Fibroblast of lung (primary cell): Measurements from ENCODE around the gene COX10. TPM values are rescaled to one million over a fixed set of nuclear protein-coding genes. Genes with fewer than 3 reads are reported as not detected.
A peak's percentile ranks its signal among the peaks of the same experiment; 100 is the strongest.

Source experiments
- DNase-seq, 2 donors: peaks; one replicate each; pipeline versions ENCODE4 v3.0.0 to v3.0.0-alpha.2; 2010; ENCODE audit warnings: low read depth in 2 of 2
- H2AFZ ChIP-seq: 2 replicates; pipeline ENCODE4 v1.5.1; 2012; ENCODE audit warnings: low read length, control low read depth, inconsistent platforms
- H3K27ac ChIP-seq: 2 replicates; pipeline ENCODE4 v1.5.1; 2011; ENCODE audit warnings: low read length, control low read depth; ENCODE audit not compliant: insufficient read depth
- H3K27me3 ChIP-seq: 2 replicates; pipeline ENCODE4 v1.5.1; 2011; ENCODE audit warnings: mild to moderate bottlenecking, low read length; ENCODE audit not compliant: control insufficient read depth, insufficient read depth
- H3K36me3 ChIP-seq: 2 replicates; pipeline ENCODE4 v1.5.1; 2011; ENCODE audit warnings: low read length; ENCODE audit not compliant: control insufficient read depth, insufficient read depth
- H3K4me1 ChIP-seq: 2 replicates; pipeline ENCODE4 v1.5.1; 2011; ENCODE audit warnings: low read length; ENCODE audit not compliant: control insufficient read depth, insufficient read depth; ENCODE audit errors: extremely low read depth
- H3K4me2 ChIP-seq: 2 replicates; pipeline ENCODE4 v1.5.1; 2011; ENCODE audit warnings: low read length, control low read depth; ENCODE audit not compliant: insufficient read depth; ENCODE audit errors: extremely low read depth
- H3K4me3 ChIP-seq, 4 experiments: fragments of 200-600 bp in 1 of 4; sonication (generic) in 1 of 4; replicated peaks in 1 of 4; 2 replicates each; pipeline ENCODE4 v1.5.1; 2011 to 2016; ENCODE audit warnings: low read length in 4 of 4, low read depth in 3 of 4, mild to moderate bottlenecking in 3 of 4, control low read depth in 2 of 4, inconsistent platforms in 1 of 4, mixed read lengths in 1 of 4; ENCODE audit not compliant: insufficient read depth in 1 of 4; ENCODE audit errors: control extremely low read depth in 1 of 4
- H3K79me2 ChIP-seq: 2 replicates; pipeline ENCODE4 v1.5.1; 2012; ENCODE audit warnings: mild to moderate bottlenecking, low read length, inconsistent platforms; ENCODE audit not compliant: control insufficient read depth, insufficient read depth
- H3K9ac ChIP-seq: 2 replicates; pipeline ENCODE4 v1.5.1; 2011; ENCODE audit warnings: mild to moderate bottlenecking, low read length, control low read depth; ENCODE audit not compliant: insufficient read depth
- H3K9me3 ChIP-seq: 2 replicates; pipeline ENCODE4 v1.5.1; 2012; ENCODE audit warnings: low read depth, low read length; ENCODE audit not compliant: control insufficient read depth, insufficient read depth
- H4K20me1 ChIP-seq: 2 replicates; pipeline ENCODE4 v1.5.1; 2011; ENCODE audit warnings: low read length; ENCODE audit not compliant: control insufficient read depth, insufficient read depth; ENCODE audit errors: extremely low read depth
- EZH2 ChIP-seq: IDR thresholded peaks from 2 replicates; pipeline ENCODE4 v1.5.1; 2012; ENCODE audit warnings: low read length, control low read depth, mild to moderate bottlenecking; ENCODE audit errors: missing control alignments
- polyA plus RNA-seq, 2 donors: library from polyadenylated mRNA; depleted of rRNA in 1 of 2; stranded (reverse) in 1 of 2; unstranded in 1 of 2; fragments of >200 nt; gene quantifications; 2 replicates each; pipeline ENCODE4 v1.2.1, GENCODE V29; 2011 to 2012; ENCODE audit warnings: missing spikeins in 1 of 2
- total RNA-seq: library from RNA; depleted of rRNA; stranded (reverse); fragments of >200 nt; gene quantifications from 2 replicates; pipeline ENCODE4 v1.2.1, GENCODE V29; 2014
- TF ChIP-seq, protein P1 (sequence below), 2 donors: IDR thresholded peaks in 1 of 2; conservative IDR thresholded peaks in 1 of 2; 1 replicate in 1 of 2; 2 replicates in 1 of 2; pipeline ENCODE4 v1.5.1; 2011 to 2012; ENCODE audit warnings: low read length in 2 of 2, control low read depth in 1 of 2, inconsistent platforms in 1 of 2, low read depth in 1 of 2, mild to moderate bottlenecking in 1 of 2

The COX10 gene
- total and polyA plus RNA-seq, 2 donors (not counting 1 experiment from before 2014, with no cell fraction given) = 10.6 to 12.5 TPM

DNA sequence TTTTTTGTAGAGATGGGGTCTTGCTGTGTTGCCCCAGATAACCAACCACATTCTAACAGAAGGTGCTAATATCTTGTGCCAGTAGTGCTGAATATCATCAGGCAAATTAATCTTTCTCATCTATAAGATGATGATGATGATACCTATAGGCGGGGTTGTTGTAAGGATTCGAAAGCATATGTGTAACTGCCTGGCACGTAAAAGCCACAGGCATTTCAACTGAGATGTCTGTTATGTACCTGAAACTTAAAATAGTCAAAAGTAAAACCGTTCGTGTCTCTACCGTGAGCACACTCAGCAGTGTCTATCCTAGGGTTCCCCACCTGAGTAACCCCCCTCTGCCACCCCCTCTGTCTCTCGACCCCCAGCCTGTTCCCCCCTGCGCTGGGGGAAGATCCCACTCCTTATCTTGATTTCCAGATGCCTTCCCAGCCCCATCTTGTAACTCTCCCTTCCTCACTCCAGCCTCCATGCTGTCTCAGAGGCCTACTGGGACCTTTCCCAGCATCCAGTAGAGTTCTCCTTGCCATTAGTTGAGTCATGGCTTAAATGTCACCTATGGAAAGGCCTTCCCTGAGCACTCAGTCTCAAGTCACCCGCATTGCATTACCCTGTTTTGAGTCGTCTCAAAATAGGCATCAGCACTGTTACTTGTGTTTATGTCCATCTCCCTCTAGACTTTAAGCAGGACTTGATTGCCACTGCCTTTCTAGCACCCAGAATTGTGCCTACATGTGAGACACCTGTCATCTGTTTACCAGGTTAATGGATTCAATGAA, 133.3 kb downstream of the COX10 start:
- Histone ChIP-seq H3K9ac (no peak overlapping the region), H3K4me2 (no peak overlapping the region), H3K9me3 (no peaks in the 10 kb centered on the region), H2AFZ (no peak overlapping the region), H3K36me3 (no peaks in the 10 kb centered on the region), H3K27ac (no peak overlapping the region), H3K27me3 (no peaks in the 10 kb centered on the region), H3K79me2 (no peaks in the 10 kb centered on the region), H3K4me1 (no peaks in the 10 kb centered on the region), H4K20me1 (no peaks in the 10 kb centered on the region), H3K4me3 (no peak overlapping the region)
- DNase-seq = no peak
- TF ChIP-seq, protein P1, sequence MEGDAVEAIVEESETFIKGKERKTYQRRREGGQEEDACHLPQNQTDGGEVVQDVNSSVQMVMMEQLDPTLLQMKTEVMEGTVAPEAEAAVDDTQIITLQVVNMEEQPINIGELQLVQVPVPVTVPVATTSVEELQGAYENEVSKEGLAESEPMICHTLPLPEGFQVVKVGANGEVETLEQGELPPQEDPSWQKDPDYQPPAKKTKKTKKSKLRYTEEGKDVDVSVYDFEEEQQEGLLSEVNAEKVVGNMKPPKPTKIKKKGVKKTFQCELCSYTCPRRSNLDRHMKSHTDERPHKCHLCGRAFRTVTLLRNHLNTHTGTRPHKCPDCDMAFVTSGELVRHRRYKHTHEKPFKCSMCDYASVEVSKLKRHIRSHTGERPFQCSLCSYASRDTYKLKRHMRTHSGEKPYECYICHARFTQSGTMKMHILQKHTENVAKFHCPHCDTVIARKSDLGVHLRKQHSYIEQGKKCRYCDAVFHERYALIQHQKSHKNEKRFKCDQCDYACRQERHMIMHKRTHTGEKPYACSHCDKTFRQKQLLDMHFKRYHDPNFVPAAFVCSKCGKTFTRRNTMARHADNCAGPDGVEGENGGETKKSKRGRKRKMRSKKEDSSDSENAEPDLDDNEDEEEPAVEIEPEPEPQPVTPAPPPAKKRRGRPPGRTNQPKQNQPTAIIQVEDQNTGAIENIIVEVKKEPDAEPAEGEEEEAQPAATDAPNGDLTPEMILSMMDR (conservative IDR thresholded peaks at IDR 0.05 in 1 of 2, IDR thresholded peaks at IDR 0.05 in 1 of 2; ENCODE audit: low read depth in 1 of 2, low read length in 2 of 2) = no peak
- TF ChIP-seq EZH2 = no peak

DNA sequence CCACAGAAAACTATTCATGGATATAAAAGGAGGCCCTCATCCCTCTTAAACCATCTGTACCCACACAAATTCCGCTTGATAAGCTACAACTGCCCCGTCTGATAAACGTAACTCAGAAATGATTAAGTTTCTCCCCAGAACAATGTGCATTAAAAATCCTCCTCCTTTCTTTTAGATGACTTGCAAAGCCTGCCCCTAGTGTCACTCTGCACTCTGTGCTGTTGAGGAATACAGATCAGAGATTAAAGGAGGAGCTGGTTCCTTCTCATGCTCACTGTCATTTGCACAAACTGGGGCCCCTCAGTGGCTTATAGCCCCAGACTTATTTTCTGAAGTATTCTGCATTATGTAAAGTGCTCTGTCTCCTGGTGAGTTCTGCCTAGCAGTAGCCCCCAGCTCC, 134.1 kb downstream of the COX10 start:
- Histone ChIP-seq H3K9me3 (no peaks in the 10 kb centered on the region), H2AFZ (no peak overlapping the region), H4K20me1 (no peaks in the 10 kb centered on the region), H3K4me3 (no peak overlapping the region), H3K4me2 (no peak overlapping the region), H3K36me3 (no peaks in the 10 kb centered on the region), H3K9ac (no peak overlapping the region), H3K27ac (no peak overlapping the region), H3K79me2 (no peaks in the 10 kb centered on the region), H3K27me3 (no peaks in the 10 kb centered on the region), H3K4me1 (no peaks in the 10 kb centered on the region)
- peak in 1 of 2 donors; percentile 9 for DNase-seq
- no peak for TF ChIP-seq EZH2
- TF ChIP-seq, protein P1 (conservative IDR thresholded peaks at IDR 0.05 in 1 of 2, IDR thresholded peaks at IDR 0.05 in 1 of 2; ENCODE audit: low read depth in 1 of 2, low read length in 2 of 2) = peak in 1 of 2 donors; percentile 42

DNA sequence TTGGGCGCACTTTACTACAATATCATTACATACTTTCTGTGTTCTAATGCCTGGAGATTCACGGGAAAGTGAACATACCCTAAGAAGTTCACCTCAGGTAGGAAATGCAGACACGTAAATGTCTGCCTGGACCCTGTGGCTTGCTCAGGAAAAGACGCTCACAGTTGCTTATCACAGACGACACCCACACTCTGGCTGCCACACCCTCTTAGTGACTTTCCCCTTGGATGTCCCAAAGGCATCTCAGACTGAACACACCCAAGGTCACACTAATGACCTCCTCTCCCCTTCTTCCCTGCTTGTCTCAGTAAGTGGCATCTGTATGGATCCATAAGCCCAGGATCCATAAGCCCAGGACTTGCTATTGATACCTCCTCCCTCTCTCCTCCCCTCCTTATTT, 134.8 kb downstream of the COX10 start:
- H3K4me1 ChIP-seq = no peaks in the 10 kb centered on the region
- no peak overlapping the region for H3K4me3 ChIP-seq
- no peaks in the 10 kb centered on the region for H3K79me2 ChIP-seq
- no peak for DNase-seq
- no peak overlapping the region for H3K4me2 ChIP-seq
- H3K27ac ChIP-seq = no peak overlapping the region
- no peaks in the 10 kb centered on the region for H3K36me3 ChIP-seq
- TF ChIP-seq, protein P1 (conservative IDR thresholded peaks at IDR 0.05 in 1 of 2, IDR thresholded peaks at IDR 0.05 in 1 of 2; ENCODE audit: low read depth in 1 of 2, low read length in 2 of 2) = no peak
- no peak for TF ChIP-seq EZH2
- H3K27me3 ChIP-seq = no peaks in the 10 kb centered on the region
- H3K9ac ChIP-seq = no peak overlapping the region
- no peaks in the 10 kb centered on the region for H4K20me1 ChIP-seq
- H2AFZ ChIP-seq = no peak overlapping the region
- H3K9me3 ChIP-seq = no peaks in the 10 kb centered on the region
